ENCODE data around the gene IL7R. TPM values are rescaled to one million over a fixed set of nuclear protein-coding genes. Genes with fewer than 3 reads are reported as not detected.

Gene IL7R
- total RNA-seq, 6 experiments from 2014 or later = 0.75 to 7.4 (median 2.2) TPM

DNA sequence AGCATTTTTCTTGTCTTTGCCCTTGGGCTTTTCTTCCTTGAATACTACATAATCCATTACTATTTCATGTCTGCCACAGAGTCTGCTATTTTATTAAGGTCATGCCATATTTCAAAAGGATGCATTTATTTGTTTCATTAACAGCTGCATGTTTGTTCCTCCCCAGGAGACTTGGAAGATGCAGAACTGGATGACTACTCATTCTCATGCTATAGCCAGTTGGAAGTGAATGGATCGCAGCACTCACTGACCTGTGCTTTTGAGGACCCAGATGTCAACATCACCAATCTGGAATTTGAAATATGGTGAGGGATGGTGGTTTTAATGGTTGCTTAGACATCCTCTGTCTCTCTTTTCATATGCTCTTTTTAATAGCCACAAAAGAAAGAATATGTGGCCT lies 4.0 kb downstream of the IL7R start:
- no peaks in the 10 kb centered on the region for H3K9me3 ChIP-seq
- H3K27ac ChIP-seq = no peak overlapping the region
- TF ChIP-seq POLR2A (IDR thresholded peaks at IDR 0.05) = no peak
- TF ChIP-seq, protein P1, sequence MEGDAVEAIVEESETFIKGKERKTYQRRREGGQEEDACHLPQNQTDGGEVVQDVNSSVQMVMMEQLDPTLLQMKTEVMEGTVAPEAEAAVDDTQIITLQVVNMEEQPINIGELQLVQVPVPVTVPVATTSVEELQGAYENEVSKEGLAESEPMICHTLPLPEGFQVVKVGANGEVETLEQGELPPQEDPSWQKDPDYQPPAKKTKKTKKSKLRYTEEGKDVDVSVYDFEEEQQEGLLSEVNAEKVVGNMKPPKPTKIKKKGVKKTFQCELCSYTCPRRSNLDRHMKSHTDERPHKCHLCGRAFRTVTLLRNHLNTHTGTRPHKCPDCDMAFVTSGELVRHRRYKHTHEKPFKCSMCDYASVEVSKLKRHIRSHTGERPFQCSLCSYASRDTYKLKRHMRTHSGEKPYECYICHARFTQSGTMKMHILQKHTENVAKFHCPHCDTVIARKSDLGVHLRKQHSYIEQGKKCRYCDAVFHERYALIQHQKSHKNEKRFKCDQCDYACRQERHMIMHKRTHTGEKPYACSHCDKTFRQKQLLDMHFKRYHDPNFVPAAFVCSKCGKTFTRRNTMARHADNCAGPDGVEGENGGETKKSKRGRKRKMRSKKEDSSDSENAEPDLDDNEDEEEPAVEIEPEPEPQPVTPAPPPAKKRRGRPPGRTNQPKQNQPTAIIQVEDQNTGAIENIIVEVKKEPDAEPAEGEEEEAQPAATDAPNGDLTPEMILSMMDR (IDR thresholded peaks at IDR 0.05) = no peak
- no peak for ATAC-seq
- no peaks in the 10 kb centered on the region for H3K27me3 ChIP-seq
- H3K4me3 ChIP-seq = no peak overlapping the region
- DNase-seq = no peak
- no peaks in the 10 kb centered on the region for H3K4me1 ChIP-seq
- WGBS (ENCODE audit: insufficient coverage, low coverage, low lambda C conversion rate, missing lambda C conversion rate) = 91% methylated on average over 1 of the region's 1 CpG
- no peaks in the 10 kb centered on the region for H3K36me3 ChIP-seq
- intact Hi-C loops (cut with DNase I) = no loop called here

DNA sequence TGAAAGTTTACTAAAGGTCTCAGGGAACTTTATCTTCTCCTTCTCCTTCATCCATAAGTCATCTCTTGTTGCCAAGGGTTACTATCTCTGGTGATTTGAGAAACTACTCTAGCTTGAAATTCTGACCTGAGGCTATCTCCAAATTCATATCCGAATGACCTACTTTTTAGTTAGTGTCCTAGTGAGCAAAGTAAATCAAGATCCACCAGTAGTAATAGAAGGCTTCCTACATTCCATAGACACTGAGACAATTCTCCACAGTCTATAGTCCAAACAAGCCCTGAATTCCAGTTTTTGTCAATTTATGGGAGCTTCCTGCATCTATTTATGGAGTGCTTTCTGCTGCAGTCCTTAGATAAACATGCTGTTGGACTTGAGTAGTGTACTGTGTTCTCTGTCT lies 5.0 kb downstream of the IL7R start:
- H3K4me3 ChIP-seq = no peak overlapping the region
- no peak overlapping the region for H3K27ac ChIP-seq
- H3K36me3 ChIP-seq = no peaks in the 10 kb centered on the region
- H3K27me3 ChIP-seq = no peaks in the 10 kb centered on the region
- 80% methylated on average over 1 of the region's 1 CpG for WGBS (ENCODE audit: insufficient coverage, low coverage, low lambda C conversion rate, missing lambda C conversion rate)
- ATAC-seq (no peak), DNase-seq (no peak)
- TF ChIP-seq POLR2A (IDR thresholded peaks at IDR 0.05) = no peak
- TF ChIP-seq, protein P1 (IDR thresholded peaks at IDR 0.05) = no peak
- no peaks in the 10 kb centered on the region for H3K4me1 ChIP-seq
- intact Hi-C loops (cut with DNase I) = no loop called here
- H3K9me3 ChIP-seq = no peaks in the 10 kb centered on the region

DNA sequence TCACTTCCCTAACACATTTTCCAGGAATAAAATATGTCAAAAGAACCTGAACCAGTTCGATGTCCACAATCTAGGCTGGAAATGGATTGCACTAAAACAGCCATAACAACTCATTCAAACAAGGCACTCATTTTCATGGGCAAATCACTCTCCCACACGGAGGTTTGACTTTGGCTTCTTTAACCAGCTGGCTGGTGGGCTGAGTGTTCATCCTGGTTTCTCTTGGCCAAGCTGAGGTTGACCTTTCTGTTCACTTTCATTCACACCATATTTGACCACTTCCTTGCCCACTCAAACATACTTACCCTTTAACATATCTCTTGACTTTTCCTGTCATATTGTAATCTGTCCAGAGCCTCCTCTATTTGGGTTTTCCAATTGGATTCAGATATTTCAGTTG lies 5.4 kb downstream of the IL7R start:
- Histone ChIP-seq H3K27ac (no peak overlapping the region), H3K4me3 (no peak overlapping the region), H3K4me1 (no peaks in the 10 kb centered on the region), H3K27me3 (no peaks in the 10 kb centered on the region), H3K9me3 (no peaks in the 10 kb centered on the region), H3K36me3 (no peaks in the 10 kb centered on the region)
- TF ChIP-seq POLR2A (IDR thresholded peaks at IDR 0.05) = no peak
- TF ChIP-seq, protein P1 (IDR thresholded peaks at IDR 0.05) = no peak
- ATAC-seq = no peak
- DNase-seq = no peak
- intact Hi-C loops (cut with DNase I) = no loop called here
- WGBS (ENCODE audit: insufficient coverage, low coverage, low lambda C conversion rate, missing lambda C conversion rate) = 56% methylated on average over 1 of the region's 2 CpGs

DNA sequence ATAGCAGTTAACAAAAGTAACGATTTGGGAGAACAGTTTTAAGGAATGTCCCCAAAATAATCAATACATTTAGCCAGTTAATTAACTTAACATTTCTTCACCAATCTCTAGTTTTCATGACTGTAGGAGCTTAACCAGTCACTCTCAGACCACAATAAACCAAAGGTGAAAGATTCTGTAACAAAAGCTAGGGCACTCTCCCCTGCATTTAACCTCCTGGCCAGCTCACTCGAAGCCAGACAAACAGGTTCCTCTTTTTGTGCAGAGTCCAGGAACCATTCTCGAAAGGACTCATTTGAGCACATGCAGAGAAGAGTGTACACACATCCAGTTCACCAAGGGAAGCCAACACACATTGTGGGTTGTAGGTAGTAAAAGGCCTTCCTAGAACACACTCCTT lies 6.5 kb downstream of the IL7R start:
- 61% methylated on average over 3 of the region's 3 CpGs for WGBS (ENCODE audit: insufficient coverage, low coverage, low lambda C conversion rate, missing lambda C conversion rate)
- intact Hi-C loops (cut with DNase I) = no loop called here
- TF ChIP-seq POLR2A (IDR thresholded peaks at IDR 0.05) = no peak
- TF ChIP-seq, protein P1 (IDR thresholded peaks at IDR 0.05) = no peak
- H3K9me3 ChIP-seq = no peaks in the 10 kb centered on the region
- no peaks in the 10 kb centered on the region for H3K27me3 ChIP-seq
- H3K4me3 ChIP-seq = no peak overlapping the region
- ATAC-seq = no peak
- DNase-seq = no peak
- no peaks in the 10 kb centered on the region for H3K4me1 ChIP-seq
- no peak overlapping the region for H3K27ac ChIP-seq
- no peaks in the 10 kb centered on the region for H3K36me3 ChIP-seq

DNA sequence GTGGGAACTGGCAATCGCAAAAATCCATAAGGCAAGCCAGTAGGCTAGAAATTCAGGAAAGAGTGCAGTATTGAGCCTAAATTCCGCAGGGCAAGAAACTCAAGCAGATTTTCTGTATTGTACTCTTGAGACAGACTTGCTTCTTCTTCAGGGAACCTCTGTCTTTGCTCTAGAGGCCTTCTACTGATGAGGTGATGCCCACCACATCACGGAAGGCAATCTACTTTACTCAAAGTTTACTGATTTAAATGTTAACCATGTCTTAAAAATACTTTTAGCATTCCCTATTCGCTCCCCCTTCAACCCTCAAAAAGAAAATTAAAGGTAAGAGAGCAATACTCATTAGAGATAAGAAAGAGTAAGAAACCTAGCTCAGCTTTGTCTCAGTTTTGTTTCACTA lies 11.3 kb downstream of the IL7R start:
- no peak overlapping the region for H3K27ac ChIP-seq
- H3K9me3 ChIP-seq = no peaks in the 10 kb centered on the region
- DNase-seq = no peak
- H3K36me3 ChIP-seq = no peaks in the 10 kb centered on the region
- ATAC-seq = no peak
- intact Hi-C loops (cut with DNase I) = no loop called here
- H3K4me3 ChIP-seq = no peak overlapping the region
- H3K27me3 ChIP-seq = no peaks in the 10 kb centered on the region
- 70% methylated on average over 4 of the region's 4 CpGs for WGBS (ENCODE audit: insufficient coverage, low coverage, low lambda C conversion rate, missing lambda C conversion rate)
- no peaks in the 10 kb centered on the region for H3K4me1 ChIP-seq
- no peak for TF ChIP-seq POLR2A (IDR thresholded peaks at IDR 0.05)
- TF ChIP-seq, protein P1 (IDR thresholded peaks at IDR 0.05) = no peak

All from right lobe of liver (tissue), 6 donors.